HG02938 (cell line): Measurements from ENCODE around the gene PHYKPL.

Experiments used
- ATAC-seq: cut with Tn5 transposase; IDR thresholded peaks from one replicate; pipeline ENCODE4 v1.9.1; 2021; ENCODE audit warnings: mild to moderate bottlenecking, moderate library complexity; ENCODE audit not compliant: unreplicated experiment

The PHYKPL gene

DNA sequence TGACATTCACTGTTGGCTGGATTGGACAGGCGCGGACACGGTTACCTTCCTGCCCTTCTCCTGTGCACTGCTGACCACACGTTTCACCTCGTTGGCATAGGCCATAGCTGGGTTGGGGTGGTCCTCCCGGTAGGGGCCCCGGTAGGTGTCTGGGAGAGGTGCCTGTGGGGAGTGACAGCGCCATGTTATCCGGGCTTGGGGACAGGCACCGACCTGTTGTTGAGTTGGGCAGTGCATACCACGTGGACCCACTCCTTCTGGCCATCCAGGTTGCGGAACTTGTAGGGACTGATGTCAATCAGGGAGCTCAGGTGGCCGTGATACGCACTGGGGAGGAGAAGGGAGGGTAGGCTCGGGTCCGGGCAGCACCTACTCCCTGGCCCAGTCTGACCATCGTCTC lies 8.2 kb downstream of the PHYKPL start:
- no peak for ATAC-seq

DNA sequence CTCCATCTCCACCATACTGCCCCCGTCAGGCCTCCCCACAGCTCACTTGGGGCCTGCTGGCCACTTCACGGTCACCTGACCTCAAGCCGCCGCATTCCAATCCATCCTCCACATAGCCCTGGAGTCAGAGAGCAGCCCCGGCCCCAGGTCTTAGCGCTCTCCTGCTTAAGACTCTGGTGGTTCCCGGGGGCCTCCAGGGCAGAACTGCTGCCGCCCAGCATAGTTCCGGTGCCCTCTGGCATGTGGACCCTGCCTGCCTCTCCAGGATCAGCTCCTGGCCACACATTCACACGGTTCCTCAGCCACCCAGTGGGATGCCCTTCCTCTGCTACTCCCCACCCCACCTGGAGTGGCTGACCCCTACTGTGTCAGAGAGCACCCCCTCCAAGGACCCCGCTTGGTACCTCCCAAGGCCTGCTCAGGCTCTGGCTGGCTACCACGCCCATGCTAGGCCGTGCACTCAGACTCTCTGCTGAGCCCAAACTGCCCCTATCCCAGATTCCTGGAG lies 8.7 kb downstream of the PHYKPL start:
- no peak for ATAC-seq

DNA sequence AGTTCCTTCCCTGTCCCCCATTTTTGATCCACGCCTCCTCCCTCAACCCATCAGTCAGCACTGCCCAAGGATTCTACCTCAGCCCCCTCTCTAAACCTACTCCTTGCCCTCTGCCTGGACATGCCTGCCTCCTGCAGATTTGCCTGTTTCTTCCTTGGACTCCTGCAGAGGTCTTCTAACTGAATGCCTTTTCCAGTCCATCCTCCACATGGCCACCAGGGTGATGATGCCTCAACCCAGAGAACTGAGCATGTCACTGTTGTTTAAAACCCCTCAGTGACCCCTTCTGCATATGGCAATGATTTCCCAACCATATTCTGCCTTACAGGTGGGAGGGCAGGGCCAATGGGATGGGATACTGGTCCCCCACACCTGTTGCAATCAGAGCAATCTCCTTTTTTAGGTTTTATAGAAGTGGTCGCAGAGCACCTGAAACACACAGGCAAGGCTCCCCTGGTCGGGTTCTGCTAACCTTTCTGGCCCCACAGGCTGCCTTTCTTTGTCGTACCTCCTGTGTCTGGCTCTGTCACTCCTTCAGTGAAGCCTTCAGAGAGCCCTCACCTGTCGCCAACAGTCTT lies 9.3 kb downstream of the PHYKPL start:
- ATAC-seq: no peak

DNA sequence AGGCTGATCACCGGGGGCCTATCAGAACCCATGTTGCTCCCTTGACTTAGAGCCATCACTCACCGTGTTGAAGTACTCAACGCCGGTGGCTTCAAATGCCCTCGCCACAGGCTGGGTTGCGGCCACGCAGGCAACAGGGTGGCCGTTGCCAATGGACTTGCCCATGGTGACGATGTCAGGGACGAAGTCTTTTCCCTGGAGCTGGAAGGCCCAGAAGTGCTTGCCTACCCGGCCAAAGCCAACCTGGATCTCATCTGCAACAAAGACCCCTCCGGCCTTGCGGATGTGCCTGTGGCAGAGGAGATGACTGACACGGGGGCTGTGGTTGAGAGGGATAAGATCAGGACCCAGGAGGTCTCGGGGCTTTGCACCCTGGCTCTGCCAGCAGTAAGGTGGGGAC lies 10.3 kb downstream of the PHYKPL start:
- ATAC-seq: no peak

DNA sequence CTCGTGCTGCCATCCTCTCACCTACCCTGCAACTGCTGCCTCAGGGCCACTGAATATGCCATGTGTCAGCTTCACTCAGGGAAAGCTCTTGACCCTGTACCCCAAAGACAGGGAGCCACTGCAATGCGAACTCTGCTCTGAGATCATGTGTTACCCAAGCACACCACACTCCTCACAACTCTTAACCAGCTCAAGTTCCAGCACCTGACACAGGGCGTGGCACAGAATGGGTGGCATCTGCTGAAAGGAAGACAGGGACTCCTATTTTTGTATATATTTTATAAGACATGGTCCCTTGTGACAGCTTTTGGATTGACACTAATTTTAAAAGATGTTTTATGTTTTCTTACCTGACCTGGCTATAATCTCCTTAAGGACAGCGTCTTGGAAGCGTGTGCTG lies 10.7 kb downstream of the PHYKPL start:
- ATAC-seq: no peak

DNA sequence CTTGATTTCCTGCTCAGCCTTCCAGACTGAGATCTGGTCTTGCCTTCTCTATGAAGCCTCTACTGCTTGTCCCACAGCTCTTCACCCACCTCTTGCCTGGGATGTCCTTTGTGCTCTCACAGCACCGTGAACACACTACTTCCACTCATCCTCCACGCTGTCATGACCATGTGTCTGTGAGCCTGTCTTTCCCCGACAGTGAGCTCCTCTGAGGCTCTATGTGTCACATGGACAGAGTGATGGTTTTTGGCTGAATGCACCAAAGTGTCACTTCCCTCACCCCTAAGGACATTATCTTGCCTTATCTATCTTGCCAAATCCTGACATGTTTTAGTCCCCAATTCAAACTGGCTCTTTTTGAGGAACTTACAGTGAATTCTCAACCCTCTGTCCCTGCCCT lies 11.3 kb downstream of the PHYKPL start:
- no peak for ATAC-seq

DNA sequence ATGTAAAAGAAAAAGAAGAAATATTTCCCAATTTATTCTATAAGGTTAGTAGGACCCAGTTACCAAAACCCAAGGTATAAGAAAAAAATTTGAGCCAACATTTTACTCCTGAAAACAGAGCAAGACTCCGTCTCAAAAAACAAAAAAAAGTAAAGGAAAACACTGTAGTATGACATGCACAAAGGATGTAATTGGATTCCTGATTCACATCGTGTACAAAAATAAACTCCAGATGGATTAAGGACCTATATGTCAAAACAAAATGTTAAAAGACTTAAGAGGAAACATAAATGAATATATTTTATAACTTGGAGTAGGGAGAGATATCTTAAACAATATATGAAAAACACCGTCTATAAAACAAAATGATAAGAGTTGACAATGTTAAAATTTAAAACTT lies 13.8 kb downstream of the PHYKPL start:
- ATAC-seq: no peak

DNA sequence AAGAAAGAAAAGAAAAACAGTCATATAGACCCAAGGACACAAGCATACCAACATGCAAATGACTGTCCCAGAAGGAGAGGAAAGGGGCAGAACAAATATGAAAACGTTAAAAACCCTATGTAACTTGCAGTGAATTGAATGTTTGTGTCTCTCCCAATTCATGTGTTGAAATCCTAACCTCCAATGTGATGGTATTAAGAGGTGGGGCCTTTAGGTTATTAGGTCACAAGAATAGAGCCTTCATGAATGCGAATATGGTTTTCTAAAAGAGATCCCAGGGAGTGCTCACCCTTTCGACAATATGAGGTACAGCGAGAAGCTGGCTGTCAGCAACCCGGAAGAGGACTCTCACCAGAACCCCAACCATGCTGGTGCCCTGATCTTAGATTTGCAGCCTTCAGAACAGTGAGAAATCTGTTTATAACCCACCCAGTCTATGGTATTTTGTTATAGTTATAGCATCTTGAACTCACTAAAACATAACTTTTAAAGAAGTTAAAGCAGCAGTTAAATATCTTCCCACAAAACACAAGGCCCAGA lies 14.3 kb downstream of the PHYKPL start:
- no peak for ATAC-seq

DNA sequence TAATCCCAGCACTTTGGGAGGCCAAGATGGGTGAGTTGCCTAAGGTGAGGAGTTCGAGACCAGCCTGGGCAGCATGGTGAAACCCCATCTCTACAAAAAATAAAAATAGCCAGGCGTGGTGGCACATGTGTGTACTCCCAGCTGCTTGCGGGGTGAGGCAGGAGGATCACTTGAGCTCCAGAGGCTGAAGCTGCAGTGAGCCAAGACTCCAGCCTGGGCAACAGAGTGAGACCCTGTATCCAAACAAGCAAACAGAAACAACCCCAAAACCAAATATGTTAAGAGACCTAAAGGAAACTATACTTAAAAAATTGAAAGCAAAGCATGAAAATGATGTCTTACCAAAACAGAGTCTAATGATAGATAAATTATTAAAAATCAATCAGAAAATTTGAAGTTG lies 15.8 kb downstream of the PHYKPL start:
- no peak for ATAC-seq

DNA sequence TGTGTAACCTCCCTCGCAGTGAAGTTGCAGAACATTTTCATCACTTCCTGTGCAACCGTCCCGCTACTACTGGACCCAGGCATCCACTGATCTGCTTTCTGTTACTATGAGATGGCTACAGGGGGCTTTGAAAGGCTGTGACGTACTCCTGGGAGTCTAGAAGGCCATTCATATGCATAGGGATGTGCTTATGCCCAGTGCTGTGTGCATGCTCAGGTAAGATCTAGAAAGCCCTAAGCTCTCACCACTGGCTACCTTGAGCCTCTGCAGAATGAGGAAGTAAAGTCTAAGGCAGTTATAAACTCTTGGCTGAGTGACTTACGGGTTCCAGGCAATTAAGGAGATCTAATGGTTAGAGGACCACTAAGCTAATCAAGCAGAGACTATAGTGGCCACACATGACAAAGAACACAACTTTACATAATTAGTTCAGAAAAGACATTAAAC lies 16.5 kb downstream of the PHYKPL start:
- no peak for ATAC-seq

DNA sequence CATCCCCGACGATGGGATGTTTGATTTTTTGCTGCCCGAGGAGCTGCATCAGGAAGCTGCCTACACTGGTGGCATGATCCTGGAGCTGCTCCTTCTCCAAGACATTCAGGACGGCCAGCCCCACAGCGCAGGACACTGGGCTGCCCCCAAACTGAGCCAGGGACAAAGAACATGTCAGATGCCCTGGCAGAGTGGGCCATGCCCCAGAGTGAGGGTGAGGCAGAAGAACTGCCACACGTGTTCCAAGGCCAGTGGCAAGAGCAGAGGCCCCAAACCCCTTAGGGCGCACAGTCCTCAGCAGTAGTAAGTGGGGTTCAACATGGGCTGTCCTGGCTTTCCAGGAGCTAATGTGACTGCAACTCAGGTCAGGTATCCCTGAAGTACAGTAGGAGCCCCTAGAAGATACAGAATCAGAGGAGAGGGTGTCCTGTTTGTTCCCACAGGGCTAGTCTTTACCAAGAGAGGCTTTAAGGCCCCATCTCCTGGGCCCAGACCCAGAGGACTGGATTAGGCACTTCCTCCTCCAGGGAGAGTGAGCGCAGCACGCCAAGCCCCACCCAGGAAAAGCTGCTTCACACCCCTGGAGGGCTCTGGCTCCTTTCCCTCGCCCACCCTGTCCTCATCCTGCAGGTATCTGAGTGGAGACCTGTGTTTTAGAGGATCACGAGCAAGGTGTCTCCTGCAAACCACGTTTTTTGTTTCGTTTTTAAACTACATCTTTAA lies 17.2 kb downstream of the PHYKPL start:
- ATAC-seq: no peak

DNA sequence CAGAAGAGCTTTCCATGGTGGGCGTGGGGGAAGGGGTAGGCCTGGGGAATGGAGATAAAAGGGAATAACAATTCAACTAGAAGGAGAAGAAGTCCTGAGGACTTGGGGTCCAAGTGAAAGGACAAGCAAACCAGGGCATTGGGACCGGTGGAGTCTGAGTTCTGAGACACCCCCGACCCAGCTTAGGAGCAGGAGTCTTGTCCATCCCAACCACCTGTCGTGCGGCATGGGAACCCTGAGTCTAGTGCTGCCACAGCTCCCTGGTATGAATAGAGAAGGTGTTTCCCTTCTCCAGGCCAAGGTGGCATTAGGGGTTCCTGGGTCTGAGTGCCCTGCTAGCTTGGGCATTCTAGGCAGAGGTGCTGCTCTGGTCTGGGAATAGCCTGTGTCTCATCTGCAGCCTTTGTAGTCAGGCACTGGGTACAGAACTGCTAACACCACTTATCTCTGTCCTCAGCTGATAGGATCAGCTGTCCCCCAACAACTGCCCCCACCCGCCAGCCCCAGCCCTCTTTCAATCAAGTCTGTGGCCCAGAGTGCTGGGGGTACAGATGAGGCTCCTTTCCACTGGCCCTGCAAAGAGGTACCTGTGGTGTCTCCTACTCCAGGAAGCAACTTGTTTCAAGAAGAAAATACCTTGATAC lies 18.3 kb downstream of the PHYKPL start:
- no peak for ATAC-seq

DNA sequence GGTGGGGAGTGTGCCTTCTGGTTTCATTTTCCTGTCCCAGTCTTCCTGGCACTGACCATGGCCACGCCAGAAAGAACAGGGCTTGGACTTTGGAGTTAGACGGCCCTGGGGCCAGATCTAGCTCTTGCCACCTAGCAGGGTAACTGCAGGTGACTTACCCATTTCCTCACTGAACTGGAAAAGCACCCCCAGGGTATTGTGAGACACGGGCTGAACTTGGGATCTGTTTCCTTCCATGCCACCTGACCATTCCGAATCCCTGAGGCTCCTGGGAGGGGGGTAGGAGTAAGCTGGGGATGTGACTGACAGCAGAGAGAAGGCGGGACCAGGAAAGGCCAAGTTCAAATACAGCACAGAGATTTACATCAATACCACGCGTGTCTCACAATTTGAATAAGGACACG lies 18.9 kb downstream of the PHYKPL start:
- ATAC-seq: no peak

DNA sequence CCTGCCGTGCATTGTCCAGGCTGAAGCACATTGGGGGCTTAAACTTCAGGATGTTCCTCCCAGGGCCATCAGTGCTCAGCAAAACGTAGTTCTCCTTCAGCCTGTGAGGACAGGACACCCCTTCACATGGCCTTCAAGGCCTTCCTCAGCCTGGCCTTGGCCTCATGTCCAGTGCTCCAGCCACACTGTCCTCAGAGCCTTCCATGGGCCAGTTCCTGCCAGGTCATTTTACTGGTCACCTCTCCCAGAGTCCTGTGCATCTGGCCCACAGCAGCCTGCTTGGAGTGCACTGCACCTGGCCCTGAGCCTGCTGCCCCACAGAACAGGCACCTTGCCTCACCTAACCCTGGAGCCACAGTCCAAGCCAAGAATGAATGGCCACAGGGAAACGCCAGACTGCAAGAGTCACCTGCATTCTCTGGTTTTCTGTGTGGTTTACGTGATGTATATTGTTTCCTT lies 19.6 kb downstream of the PHYKPL start:
- ATAC-seq: no peak

DNA sequence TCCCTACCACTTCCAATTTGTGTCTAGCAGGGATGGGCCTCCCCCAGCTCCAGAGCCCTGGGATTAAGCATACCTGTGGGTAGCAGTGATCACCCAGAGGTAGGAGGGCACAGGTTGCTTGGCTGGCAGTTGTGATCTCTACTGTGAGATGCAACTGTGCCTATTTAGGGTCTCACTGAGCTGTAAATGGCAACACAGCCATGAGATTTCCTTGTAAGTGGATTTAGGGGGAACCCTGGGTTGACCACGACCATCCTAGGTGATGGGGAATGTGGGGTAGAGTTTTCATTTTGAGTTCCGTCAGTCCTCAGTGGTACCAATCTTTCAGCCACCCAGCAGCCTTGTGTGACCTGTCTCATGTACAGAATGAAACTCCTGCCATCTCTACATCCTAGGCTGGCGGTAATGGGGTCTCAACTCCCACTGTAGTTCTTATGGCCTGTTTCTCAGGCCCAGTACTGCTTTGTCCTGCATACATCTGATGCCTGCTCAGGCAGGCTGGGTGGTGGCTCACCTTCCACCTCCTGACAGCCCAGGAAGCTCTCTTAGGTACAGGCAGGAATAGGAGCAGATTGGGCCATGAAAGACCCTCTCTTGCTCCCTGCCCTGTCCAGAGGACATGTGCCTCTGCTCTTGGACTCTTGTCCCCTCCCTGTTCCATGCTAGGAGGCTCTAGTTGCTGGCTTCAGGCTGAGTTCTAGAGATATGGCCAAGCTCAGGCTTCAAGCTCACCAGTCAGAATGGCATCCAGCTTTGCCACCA lies 20.2 kb downstream of the PHYKPL start:
- no peak for ATAC-seq

DNA sequence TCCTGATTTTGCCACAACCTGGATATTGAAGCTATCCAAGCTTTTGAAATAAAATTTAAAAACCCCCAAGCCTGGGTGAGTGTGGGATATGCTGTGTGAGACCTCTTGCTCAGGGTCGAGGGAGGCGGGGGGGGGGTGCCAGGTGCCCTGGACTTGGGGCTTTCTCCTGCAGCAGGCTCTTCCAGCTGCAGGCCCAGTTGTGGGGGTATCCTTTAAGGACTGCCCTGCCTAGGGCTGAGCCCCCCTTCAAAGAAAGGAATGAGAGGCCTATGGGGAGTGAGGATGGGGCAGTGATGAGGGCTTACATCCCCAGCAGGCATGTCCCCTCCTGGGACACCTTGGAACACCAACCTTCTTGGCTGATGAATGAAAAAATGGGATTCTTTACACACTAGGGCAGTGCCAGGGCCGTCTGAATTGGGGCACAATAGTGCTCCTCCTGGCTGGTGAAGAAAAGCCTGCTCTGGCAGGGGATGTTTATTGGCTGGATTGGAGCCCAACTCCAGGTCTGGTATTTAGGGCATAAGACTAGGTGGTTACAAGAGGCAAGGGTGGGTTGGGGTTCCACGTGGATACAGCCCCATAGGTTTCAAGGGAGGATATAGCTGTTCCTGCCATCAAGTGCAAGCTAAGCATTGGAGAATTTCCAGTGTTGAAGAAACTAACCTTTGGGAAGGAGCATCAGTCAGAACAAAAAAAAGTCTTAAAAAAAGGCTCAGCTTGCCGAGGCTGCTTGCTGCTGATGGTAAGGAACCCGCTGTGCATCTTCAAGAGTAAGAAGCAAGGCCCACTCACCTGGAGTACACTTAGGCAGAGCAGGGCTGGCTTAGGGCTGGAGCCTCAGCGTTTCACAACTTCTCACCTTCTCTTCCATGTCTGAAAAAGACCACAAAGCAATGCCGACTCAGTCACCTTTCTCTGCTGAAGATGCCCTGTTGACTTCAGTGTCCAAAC lies 21.2 kb downstream of the PHYKPL start:
- no peak for ATAC-seq

DNA sequence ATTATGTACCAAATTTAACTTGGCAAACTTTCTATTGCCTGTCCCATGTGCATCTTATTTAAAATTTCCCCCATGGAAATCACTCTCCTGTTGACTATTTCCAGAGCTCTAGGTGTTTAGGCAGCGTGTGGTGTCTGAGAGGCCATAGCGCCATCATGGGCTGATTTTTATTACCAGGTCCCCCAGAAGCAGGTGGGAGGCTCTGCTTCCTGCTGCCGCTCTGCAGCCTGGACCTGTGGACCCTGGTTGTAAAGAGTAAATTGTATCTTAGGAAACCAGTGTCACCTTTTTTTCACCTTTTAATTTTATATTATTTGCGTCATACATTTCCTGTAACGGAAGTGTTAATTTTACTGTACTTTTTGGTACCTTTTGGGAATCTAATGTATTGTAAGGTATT lies 21.9 kb downstream of the PHYKPL start:
- no peak for ATAC-seq

DNA sequence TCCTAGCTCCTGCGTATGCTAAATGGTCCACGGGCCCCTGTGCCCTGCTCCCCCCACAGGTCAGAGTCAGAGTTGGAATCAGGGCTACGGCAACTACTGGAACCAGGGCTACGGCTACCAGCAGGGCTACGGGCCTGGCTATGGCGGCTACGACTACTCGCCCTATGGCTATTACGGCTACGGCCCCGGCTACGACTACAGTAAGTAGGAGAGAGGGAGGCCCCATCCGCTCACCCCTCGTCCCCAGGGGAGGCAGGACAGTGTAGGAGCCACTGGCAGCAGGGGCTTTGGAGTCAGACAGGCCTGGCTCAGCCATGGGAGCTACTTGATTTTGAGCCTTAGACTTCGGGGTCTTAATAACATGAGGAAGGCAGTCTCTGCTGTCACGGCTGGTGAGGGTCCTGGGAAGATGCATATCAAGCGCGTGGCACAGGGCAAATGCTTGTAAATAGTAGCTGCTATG lies 22.5 kb downstream of the PHYKPL start:
- ATAC-seq: no peak

DNA sequence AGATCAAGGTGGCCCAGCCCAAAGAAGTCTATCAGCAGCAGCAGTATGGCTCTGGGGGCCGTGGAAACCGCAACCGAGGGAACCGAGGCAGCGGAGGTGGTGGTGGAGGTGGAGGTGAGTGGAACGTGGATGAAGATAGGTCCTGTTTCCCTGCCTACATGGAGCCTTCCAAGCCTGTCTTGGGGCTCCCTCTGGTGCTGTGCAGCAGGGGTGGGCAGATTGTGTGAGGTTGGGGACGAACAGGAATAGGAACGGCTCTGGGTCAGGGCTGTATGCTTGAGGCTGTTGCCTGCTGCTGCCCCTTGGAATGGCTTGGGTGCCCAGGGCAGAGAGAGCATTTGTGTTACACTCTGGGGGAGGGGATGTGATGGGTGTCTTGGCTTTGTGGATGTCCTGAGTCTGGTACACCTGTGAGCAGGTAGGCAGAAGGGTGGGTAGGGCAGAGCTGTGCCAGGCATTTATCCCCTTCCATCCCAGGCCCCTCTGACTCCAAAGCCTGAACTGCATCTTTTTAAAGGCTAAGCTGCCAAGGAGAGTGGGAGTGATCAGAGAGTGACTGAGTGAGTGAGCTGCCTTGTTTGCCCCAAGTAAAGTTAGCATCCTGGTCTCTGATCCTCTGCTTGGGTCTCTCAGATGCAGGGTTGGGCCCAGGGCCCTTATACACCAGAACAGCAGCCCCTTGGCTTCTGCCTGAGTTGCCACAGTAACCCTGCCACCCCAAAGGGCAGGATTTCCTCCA lies 23.1 kb downstream of the PHYKPL start:
- no peak for ATAC-seq
